ENCODE measurements around the gene LOXL3. TPM values are rescaled to one million over a fixed set of nuclear protein-coding genes. Genes with fewer than 3 reads are reported as not detected.

LOXL3 gene
- total and polyA plus RNA-seq, 2 of the 8 experiments (the other 6 are each of a cell fraction or from before 2014, with no cell fraction given), result 22.4 to 27.2 TPM

GRCh38 chr2:74540291-74540690 lies 13.5 kb downstream of the LOXL3 start (continued):
- no peak for TF ChIP-seq CHD7 (IDR thresholded peaks at IDR 0.05; ENCODE audit: insufficient replicate concordance, low read length)
- TF ChIP-seq RNF2 (IDR thresholded peaks at IDR 0.05; ENCODE audit: borderline replicate concordance, low read depth, low read length, missing control alignments, poor library complexity, severe bottlenecking), result no peak
- no peak for TF ChIP-seq POU5F1 (IDR thresholded peaks at IDR 0.05; ENCODE audit: low read depth, low read length)
- TF ChIP-seq EP300 (IDR thresholded peaks at IDR 0.05; ENCODE audit: borderline replicate concordance in 1 of 2, low read depth in 2 of 2, low read length in 2 of 2), result no peak
- TF ChIP-seq JUND (IDR thresholded peaks at IDR 0.05; ENCODE audit: low read length), result no peak
- no peak for TF ChIP-seq RFX5 (IDR thresholded peaks at IDR 0.05; ENCODE audit: borderline replicate concordance, low read depth, low read length)
- TF ChIP-seq CREB1 (IDR thresholded peaks at IDR 0.05), result no peak
- TF ChIP-seq KDM4A (IDR thresholded peaks at IDR 0.05; ENCODE audit: low read depth, low read length, severe bottlenecking), result no peak
- TF ChIP-seq JUN (IDR thresholded peaks at IDR 0.05; ENCODE audit: low read depth, low read length), result no peak
- TF ChIP-seq HDAC6 (IDR thresholded peaks at IDR 0.05; ENCODE audit: low read depth, low read length), result no peak
- TF ChIP-seq TBP (IDR thresholded peaks at IDR 0.05; ENCODE audit: low read depth, low read length), result no peak
